NCI-H1417 (cell line): Measurements from ENCODE around the gene PRR18.

Source experiments
- DNase-seq, 3 experiments: peaks; one replicate each; lab custom pipeline; 2025; lab: John Stamatoyannopoulos, UW

Gene PRR18

GRCh38 chr6:166333172-166333995 lies 25.2 kb upstream of the PRR18 start:
- DNase-seq = no peak

GRCh38 chr6:166331503-166332415 lies 23.6 kb upstream of the PRR18 start:
- no peak for DNase-seq

- no peak for DNase-seq
These were observed 22.4 kb upstream of the PRR18 start for GRCh38 chr6:166330612-166331011.

- DNase-seq = no peak
These were observed 17.3 kb upstream of the PRR18 start for GRCh38 chr6:166325383-166326042.

- no peak for DNase-seq
These were observed 15.2 kb upstream of the PRR18 start for GRCh38 chr6:166323395-166323794.

GRCh38 chr6:166318649-166319600 lies 10.7 kb upstream of the PRR18 start:
- DNase-seq = peak in 1 of 3 experiments; percentile 12

DNA sequence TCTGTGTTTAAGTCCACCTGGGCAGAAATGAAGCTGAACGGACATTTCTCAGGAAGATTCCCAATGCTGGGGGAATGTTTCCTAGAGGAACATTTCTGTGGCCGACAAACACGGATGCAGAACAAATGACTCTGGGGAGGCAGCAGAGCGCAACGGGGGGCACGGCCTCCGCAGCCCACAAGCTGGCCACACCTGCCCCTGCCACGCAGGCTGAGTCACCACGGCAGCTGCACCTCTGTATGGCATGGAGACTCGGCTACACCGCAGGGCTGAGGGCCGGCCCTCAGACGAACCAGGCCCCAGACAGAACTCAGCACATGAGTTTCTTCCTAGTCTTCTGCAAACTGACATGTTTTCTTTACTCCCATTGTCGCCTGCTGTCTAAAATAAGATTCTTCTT lies 10.0 kb upstream of the PRR18 start:
- DNase-seq = no peak

DNA sequence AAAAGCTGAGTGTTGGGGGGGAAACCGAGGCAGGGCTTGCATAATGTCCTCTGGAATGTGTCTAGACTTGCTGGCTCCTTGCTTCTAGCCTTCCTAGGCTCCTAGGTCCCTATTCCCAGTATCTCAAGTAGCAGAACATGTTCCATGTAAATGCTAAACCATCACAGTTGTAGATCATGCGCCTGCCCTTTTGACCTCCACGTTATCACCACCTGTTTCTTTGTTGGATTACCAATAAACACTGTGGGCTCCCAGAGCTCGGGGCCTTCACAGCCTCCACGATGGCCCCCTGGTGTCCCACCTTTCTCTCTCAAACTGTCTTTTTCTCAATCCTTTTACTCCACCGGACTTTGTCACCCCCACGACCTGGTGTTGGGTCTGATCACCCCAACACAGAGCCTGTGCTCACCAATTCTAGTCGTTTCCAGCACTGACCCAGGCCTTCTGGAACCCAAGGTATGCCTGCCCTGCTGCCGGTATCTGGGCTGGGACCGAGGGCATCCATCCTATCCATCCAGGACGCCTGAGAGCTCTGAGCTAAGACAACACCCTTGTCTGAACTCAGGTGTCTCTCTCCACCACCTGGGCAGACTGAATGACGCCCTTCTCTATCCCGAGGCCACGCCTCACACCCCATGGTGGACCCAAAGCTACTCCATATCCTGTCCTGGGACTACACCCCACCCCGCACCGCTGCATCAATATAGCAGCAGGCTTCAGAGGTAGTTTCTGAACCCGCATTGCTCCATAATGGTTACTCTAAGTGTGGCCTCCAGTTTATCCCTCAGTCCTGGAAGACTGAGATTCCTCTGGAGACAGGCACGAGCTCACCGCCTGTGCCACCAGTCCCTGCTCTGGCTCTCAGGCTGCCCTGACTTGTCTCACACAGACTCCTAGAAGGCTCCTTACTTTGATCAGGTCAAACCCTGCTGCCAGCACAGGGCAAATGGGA lies 9.3 kb upstream of the PRR18 start:
- no peak for DNase-seq

DNA sequence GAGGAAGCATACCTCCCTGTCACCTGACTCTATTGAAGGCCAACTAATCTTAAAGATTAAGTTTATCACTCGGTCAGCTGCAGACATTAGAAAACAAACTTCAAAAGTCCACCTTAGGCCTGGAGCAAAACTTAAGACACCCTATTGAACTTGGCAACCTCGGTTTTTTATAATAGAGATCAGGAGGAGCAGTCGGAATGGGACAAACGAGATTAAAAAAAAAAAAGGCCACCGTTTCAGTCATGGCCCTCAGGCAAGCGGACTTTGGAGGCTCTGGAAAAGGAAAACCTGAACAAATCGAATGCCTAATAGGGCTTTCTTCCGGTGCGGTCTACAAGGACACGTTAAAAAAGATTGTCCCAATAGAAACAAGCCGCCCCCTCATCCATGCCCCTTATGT lies 7.2 kb upstream of the PRR18 start:
- DNase-seq = no peak

DNA sequence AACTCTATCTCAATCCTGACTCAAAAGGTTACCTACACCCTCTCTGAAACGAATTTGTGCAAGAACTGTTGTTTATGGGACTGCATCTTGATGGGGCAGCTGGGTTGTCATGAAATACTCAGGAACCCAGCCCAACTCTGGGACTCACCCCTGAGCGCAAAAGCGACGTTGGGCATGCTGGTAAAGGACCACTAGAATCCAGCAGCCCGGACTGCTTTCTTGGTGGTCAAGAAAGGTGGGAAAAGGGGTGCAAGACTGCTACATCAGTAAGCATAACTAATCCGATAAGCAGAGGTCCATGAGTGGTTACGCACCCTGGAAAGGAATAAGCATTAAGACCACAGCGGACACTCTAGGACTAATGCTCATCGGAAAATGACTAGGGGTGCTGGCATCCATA lies 6.3 kb upstream of the PRR18 start:
- no peak for DNase-seq

DNA sequence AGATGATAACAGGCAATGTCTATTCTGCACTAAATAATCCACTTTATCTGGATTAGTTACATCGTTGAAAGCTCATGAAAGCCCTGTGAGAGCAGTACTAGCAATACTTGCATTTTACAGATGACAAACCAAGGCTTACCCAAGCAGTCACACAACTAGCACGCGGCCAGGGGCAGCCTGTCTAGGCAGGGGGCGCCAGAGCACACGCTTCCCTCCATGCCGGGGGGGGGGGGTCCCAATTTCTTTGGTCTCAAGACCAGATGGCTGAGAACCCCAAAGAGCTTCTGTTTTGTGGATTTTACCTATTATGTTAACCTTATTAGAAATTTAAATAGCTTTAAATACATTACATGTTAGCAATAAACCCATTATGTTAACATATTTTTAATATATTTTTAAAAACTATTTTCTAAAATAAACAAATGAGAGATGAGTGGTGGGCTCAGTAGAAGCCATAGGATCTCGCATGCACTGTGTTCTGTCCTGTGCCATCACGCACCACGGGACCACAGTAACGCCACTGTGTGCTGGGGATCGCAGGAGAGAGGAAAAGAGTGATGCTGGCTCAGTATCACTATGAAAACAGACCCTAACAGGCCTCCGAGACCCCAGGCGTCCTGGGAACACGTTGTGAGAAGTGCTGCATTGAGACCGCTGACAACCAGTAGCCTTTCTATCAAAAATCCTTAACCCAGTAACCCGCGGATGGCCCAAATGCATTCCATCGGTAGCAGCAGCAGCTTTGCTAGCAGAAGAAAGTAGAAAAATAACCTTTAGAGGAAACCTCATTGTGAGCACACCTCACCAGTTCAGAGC lies 5.3 kb upstream of the PRR18 start:
- DNase-seq = peak in 2 of 3 experiments; percentile 17 to 28

GRCh38 chr6:166312832-166313231 lies 4.6 kb upstream of the PRR18 start:
- DNase-seq = no peak

GRCh38 chr6:166310634-166311033 lies 2.4 kb upstream of the PRR18 start:
- no peak for DNase-seq

- DNase-seq = no peak
These were observed 1.8 kb upstream of the PRR18 start for GRCh38 chr6:166309977-166310376.

- peak in 2 of 3 experiments; percentile 94 to 98 for DNase-seq
These were observed 787 bp upstream of the PRR18 start for GRCh38 chr6:166308769-166309589.

DNA sequence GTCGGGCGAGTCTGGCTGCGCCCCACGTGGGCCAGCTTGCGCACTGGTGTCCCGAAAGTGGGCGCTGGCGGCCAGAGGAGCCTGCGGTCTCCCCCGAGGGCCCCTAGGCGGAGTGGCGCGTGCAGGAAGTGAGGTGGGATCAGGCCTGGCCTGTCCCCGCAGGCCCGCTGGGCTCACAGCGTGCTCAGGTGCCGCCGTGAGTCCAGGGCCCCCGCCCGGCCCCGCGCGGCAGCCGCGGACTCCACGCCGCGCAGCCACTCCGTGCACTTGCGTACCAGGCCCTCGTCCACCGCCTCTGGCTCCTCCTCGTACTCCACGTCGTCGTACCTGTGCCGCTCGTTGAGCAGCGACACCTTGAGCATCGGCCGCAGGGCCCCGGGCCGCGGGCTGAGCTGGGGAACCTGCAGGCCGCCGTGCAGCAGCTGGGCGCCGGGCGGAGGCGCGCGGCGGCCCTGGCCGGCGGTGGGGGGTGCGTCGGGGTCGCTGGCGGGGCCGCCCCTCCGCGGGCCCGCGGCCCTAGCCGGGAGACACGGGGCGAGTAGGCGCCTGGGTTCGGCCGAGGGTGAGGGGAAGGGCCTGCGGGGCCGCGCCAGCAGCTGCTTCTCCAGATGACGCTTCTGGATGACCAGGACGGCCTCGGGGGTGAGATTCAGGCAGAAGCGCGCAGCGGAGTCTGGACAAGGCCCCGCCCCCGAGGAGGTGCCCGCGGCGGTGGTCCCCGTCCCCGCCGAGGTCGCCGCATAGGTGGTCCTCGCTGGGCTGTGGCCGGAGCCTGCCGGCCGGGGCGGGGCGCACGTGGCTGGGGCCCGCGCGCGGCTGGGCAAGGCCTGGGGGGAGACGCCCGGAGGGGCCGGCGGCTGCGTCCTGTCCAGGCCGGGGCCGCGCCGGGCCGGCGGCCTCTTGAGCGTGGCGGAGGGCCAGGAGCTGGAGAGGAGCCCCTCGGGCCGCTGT lies 835 bp downstream of the PRR18 start:
- DNase-seq = peak in 2 of 3 experiments; percentile 76 to 82
